ENCODE measurements around the gene DUXA.

DUXA gene

GRCh38 chr19:57105976-57106721, 61.1 kb downstream of the DUXA start:
- DNase-seq (ENCODE audit: low spot score), result no peak
